Peyer's patch (tissue), 4 donors: ENCODE results near the gene LY86.

ENCODE experiments used
- POLR2A ChIP-seq, 2 donors: fragments of 450-650 bp; IDR thresholded peaks; one replicate each; pipeline ENCODE4 v1.5.1; 2017; ENCODE audit warnings: antibody characterized with exemption in 2 of 2, mild to moderate bottlenecking in 2 of 2, moderate library complexity in 2 of 2
- TF ChIP-seq, protein P1 (sequence below), 6 experiments: fragments of 450-650 bp in 4 of 6; fragments of 200-600 bp in 2 of 6; sonication (generic) in 1 of 6; IDR thresholded peaks; one replicate each; pipeline ENCODE4 v1.5.1; 2017 to 2019; ENCODE audit warnings: antibody characterized with exemption in 6 of 6, mild to moderate bottlenecking in 3 of 6, moderate library complexity in 1 of 6

DNA sequence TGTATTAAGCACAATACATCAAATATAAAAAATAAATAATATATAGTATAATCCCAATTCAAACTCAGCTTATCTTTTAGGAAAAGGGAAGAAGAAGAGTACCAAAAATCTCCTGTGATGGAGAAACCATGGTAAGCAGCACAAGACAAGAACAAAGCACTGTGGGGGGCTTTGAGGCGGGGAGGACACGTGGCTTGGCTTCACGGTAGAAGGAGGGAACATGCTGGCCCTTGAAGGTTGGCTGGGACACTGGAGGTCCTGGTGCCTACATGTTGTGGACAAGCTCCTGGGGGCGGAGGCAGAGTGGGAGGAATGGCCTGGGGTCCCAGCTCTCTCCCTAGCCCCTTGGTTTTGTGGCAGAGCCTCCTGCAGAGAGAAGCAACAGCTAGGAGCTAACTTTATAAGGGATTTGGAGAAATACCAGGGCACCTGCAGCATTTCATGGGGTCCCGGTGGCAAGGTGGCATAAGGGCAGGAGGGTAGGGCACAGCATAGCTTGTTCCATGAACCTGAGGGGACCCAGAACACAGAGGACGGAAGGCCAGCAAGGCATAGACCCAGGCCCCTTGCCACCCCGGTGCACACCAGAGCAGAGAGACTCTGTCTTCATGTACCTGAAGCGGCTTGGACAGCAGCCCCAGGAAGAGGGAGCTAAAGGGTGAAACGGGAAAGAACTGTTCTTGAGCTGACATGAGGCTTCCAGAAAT, 72.0 kb downstream of the LY86 start:
- TF ChIP-seq, protein P1, sequence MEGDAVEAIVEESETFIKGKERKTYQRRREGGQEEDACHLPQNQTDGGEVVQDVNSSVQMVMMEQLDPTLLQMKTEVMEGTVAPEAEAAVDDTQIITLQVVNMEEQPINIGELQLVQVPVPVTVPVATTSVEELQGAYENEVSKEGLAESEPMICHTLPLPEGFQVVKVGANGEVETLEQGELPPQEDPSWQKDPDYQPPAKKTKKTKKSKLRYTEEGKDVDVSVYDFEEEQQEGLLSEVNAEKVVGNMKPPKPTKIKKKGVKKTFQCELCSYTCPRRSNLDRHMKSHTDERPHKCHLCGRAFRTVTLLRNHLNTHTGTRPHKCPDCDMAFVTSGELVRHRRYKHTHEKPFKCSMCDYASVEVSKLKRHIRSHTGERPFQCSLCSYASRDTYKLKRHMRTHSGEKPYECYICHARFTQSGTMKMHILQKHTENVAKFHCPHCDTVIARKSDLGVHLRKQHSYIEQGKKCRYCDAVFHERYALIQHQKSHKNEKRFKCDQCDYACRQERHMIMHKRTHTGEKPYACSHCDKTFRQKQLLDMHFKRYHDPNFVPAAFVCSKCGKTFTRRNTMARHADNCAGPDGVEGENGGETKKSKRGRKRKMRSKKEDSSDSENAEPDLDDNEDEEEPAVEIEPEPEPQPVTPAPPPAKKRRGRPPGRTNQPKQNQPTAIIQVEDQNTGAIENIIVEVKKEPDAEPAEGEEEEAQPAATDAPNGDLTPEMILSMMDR (IDR thresholded peaks at IDR 0.05), result no peak
- TF ChIP-seq POLR2A (IDR thresholded peaks at IDR 0.05), result no peak
